ENCODE measurements around the gene DNAJC1.

DNA sequence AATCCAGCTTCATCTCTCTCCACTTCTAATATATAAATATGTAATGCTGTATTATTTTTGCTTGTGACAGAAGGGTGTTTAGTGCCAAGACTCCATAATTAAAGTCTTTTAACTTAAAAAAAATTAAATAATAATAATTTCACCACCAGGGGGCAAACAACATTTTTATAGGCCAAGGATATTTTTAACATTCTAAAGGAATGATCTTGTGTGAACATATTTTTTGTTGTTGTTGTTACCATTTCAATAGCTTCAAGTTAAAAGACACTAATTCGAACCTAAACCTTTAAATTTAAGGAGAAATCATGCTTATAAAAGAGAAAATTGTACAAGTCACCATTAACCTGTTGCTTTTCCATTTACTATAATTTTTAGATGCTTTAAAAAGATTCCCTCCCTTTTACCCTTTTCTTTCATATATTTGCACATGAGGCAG, 7.5 kb upstream of the DNAJC1 start:
- TF ChIP-seq, protein P1, sequence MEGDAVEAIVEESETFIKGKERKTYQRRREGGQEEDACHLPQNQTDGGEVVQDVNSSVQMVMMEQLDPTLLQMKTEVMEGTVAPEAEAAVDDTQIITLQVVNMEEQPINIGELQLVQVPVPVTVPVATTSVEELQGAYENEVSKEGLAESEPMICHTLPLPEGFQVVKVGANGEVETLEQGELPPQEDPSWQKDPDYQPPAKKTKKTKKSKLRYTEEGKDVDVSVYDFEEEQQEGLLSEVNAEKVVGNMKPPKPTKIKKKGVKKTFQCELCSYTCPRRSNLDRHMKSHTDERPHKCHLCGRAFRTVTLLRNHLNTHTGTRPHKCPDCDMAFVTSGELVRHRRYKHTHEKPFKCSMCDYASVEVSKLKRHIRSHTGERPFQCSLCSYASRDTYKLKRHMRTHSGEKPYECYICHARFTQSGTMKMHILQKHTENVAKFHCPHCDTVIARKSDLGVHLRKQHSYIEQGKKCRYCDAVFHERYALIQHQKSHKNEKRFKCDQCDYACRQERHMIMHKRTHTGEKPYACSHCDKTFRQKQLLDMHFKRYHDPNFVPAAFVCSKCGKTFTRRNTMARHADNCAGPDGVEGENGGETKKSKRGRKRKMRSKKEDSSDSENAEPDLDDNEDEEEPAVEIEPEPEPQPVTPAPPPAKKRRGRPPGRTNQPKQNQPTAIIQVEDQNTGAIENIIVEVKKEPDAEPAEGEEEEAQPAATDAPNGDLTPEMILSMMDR (IDR thresholded peaks at IDR 0.05): peak; percentile 42 to 75 (median 62)
- TF ChIP-seq POLR2A (IDR thresholded peaks at IDR 0.05): no peak
